ENCODE results near the gene GTSE1. TPM values are rescaled to one million over a fixed set of nuclear protein-coding genes. Genes with fewer than 3 reads are reported as not detected.

GTSE1 gene
- total RNA-seq, 1 experiment from 2014 or later: 46.1 TPM

DNA sequence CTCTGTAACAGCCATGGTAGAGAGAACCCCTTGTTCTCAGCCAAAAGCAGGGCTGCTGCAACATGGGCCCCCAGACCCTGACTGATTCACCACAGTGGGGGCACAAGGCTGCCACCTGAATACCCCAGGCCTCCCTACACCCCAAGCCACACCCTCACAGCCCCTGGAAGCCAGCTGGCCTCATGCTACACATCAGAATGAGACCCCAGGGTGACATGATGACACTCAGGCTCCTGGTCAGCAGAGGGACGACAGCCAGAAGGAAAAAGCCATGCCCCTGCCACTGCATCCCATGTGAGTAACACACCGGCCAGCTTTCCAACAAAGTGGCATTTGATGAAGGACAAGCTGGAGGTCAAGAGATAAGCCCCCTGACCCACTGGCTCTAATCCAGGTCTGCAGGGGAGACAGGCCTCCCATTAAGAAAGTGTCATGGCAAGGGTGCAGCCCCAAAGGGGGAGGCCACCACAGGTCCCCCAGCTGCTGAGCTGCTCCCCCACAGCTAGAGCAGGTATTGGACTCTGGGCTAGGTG lies 49.2 kb upstream of the GTSE1 start (continued):
- TF ChIP-seq, protein P1, sequence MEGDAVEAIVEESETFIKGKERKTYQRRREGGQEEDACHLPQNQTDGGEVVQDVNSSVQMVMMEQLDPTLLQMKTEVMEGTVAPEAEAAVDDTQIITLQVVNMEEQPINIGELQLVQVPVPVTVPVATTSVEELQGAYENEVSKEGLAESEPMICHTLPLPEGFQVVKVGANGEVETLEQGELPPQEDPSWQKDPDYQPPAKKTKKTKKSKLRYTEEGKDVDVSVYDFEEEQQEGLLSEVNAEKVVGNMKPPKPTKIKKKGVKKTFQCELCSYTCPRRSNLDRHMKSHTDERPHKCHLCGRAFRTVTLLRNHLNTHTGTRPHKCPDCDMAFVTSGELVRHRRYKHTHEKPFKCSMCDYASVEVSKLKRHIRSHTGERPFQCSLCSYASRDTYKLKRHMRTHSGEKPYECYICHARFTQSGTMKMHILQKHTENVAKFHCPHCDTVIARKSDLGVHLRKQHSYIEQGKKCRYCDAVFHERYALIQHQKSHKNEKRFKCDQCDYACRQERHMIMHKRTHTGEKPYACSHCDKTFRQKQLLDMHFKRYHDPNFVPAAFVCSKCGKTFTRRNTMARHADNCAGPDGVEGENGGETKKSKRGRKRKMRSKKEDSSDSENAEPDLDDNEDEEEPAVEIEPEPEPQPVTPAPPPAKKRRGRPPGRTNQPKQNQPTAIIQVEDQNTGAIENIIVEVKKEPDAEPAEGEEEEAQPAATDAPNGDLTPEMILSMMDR (IDR thresholded peaks at IDR 0.05 in 2 of 3, conservative IDR thresholded peaks at IDR 0.05 in 1 of 3; ENCODE audit: borderline replicate concordance in 1 of 3, insufficient read depth in 1 of 3, low read depth in 2 of 3, low read length in 2 of 3): no peak
- TF ChIP-seq JUND (IDR thresholded peaks at IDR 0.05) (no peak), CBX3 (IDR thresholded peaks at IDR 0.05; ENCODE audit: low read depth) (no peak), EZH2 (IDR thresholded peaks at IDR 0.05) (no peak), RAD21 (IDR thresholded peaks at IDR 0.05; ENCODE audit: low read depth) (no peak), SIN3A (IDR thresholded peaks at IDR 0.05; ENCODE audit: low read depth) (no peak), ZNF274 (IDR thresholded peaks at IDR 0.05; ENCODE audit: low read depth, low read length) (no peak)
- TF ChIP-seq, protein P2, sequence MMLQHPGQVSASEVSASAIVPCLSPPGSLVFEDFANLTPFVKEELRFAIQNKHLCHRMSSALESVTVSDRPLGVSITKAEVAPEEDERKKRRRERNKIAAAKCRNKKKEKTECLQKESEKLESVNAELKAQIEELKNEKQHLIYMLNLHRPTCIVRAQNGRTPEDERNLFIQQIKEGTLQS (IDR thresholded peaks at IDR 0.05): no peak

DNA sequence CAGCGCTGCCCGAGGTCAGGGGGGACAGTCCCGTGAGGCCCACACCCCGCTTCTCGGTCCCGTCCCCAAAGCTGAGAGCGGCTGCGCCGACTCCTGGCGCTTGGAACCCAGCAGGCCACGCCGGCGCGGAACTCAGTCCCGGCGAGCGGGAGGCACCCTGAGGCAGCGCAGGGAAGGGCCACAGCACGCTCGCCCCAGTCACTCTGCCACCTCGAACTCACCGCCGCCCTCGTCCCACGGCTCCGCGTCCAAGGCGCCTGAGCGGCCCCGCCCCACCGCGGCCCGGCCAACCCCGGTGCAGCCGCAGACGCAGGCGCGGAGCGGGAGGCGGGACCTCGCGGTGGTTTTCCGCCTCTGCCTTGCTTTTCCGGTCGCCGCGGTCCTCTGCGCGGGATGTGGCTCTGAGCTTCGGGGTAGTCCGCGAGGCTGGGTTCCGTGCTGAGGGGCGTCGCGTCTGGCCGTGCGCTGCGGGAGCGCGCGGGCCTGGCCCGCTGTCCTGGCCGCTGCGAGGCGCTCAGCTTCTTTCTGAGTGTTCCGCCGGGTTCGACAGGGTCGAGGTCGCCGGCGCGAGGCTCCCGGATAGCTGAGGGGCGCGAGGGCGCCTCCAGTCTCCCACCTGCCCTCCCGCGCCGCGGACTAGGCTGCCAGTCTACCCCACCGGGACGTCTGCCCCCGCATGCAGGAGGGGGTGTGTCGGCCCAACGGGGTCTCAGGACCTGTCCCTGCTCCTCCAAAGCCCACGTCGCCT lies 46.5 kb upstream of the GTSE1 start, which contains the start of gene CDPF1:
CDPF1 (minus strand) TSS at position 259 of the 748 bp plus-strand sequence. CDS start 2,009 bp downstream, outside the sequence.
- no peaks in the 10 kb centered on the region for H3K9me3 ChIP-seq (ENCODE audit: control insufficient read depth in 1 of 2, insufficient read depth in 1 of 2, low read depth in 1 of 2, low read length in 2 of 2)
- peaks cover 20% of the 10 kb centered on the region for H3K79me2 ChIP-seq (ENCODE audit: insufficient read depth, low read length)
- ChIA-PET CTCF (interaction anchor here (1.0 kb wide), 1 partner anchor 128 kb away, joined by 4 read pairs; no protein-coding TSS in a partner anchor), POLR2A (interaction anchor here (0.7 to 1.6 kb wide), 2 partner anchors 9 to 17 kb away, joined by 3 to 9 read pairs; partner anchors contain the start of gene TTC38), RAD21 (ENCODE audit: low non-redundant PET in 1 of 2, low total read pairs in 2 of 2, uncharacterized antibody in 2 of 2, unreplicated experiment in 2 of 2) (no interaction called here)
- H2AFZ ChIP-seq (ENCODE audit: low read depth, low read length, poor library complexity, severe bottlenecking): no peak within 1 kb of the TSS
- peaks cover 5 to 20% of the 10 kb centered on the region in 2 experiments; a peak in 3 of 4 replicates for H3K4me1 ChIP-seq (ENCODE audit: control insufficient read depth in 1 of 2, insufficient read depth in 2 of 2, low read length in 2 of 2)
- DNase-seq (ENCODE audit: low read depth, low spot score): peak; percentile 59
- H3K9ac ChIP-seq (ENCODE audit: low read length): peak within 1 kb of the TSS; percentile 86
- no peaks in the 10 kb centered on the region for H3K36me3 ChIP-seq (ENCODE audit: control insufficient read depth in 1 of 2, insufficient read depth in 2 of 2, low read length in 2 of 2)
- peak within 1 kb of the TSS; percentile 98 for H3K27ac ChIP-seq (ENCODE audit: low read depth, low read length)
- TSS peak; percentile 53 for BruUV-seq (replicated peaks)
- no peaks in the 10 kb centered on the region for H3K9me2 ChIP-seq (ENCODE audit: insufficient read depth)
- peak; percentile 95 for ATAC-seq
- no peaks in the 10 kb centered on the region for H4K20me1 ChIP-seq (ENCODE audit: insufficient read depth)
- intact Hi-C loops (cut with micrococcal nuclease): no loop called here
- no peaks in the 10 kb centered on the region for H3K27me3 ChIP-seq (ENCODE audit: insufficient read depth, low read length)
- H3K4me3 ChIP-seq (replicated peaks in 1 of 2; ENCODE audit: low read depth in 1 of 2, low read length in 2 of 2): peak within 1 kb of the TSS; percentile 80 to 90
- peak within 1 kb of the TSS; percentile 99 for H3K4me2 ChIP-seq (ENCODE audit: low read length)
- TF ChIP-seq, protein P3, sequence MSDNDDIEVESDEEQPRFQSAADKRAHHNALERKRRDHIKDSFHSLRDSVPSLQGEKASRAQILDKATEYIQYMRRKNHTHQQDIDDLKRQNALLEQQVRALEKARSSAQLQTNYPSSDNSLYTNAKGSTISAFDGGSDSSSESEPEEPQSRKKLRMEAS (IDR thresholded peaks at IDR 0.05): peak; percentile 78
- TF ChIP-seq ZFX (IDR thresholded peaks at IDR 0.05) (peak; percentile 86), ZBTB33 (IDR thresholded peaks at IDR 0.05; ENCODE audit: extremely low read depth, insufficient replicate concordance, low read length) (no peak), SIN3A (IDR thresholded peaks at IDR 0.05; ENCODE audit: low read depth) (peak; percentile 84), CBX3 (IDR thresholded peaks at IDR 0.05; ENCODE audit: low read depth) (no peak), EZH2 (IDR thresholded peaks at IDR 0.05) (no peak), POLR2AphosphoS5 (IDR thresholded peaks at IDR 0.05; ENCODE audit: low read depth, low read length) (peak; percentile 95), POLR2A (IDR thresholded peaks at IDR 0.05; ENCODE audit: borderline replicate concordance, extremely low read depth, insufficient read depth, insufficient read length) (peak; percentile 88), EZH2phosphoT487 (IDR thresholded peaks at IDR 0.05; ENCODE audit: borderline replicate concordance) (no peak)
